H9 (cell line): ENCODE data around the gene CHMP2A. TPM values are rescaled to one million over a fixed set of nuclear protein-coding genes. Genes with fewer than 3 reads are reported as not detected.

ENCODE experiments used
- DNase-seq: peaks from one replicate; pipeline ENCODE4 v3.0.0-alpha.2; 2017
- H2AFZ ChIP-seq: one replicate; pipeline ENCODE4 v1.6.1; 2013; ENCODE audit warnings: mild to moderate bottlenecking, low read length, control low read depth, moderate library complexity
- H2AK5ac ChIP-seq: 2 replicates; pipeline ENCODE4 v1.6.1; 2013; ENCODE audit warnings: low read length, control low read depth, mixed read lengths; ENCODE audit not compliant: insufficient read length
- H2BK120ac ChIP-seq: one replicate; pipeline ENCODE4 v1.6.1; 2013; ENCODE audit warnings: low read depth, mild to moderate bottlenecking, low read length, control low read depth, inconsistent platforms; ENCODE audit not compliant: poor library complexity, severe bottlenecking
- H2BK12ac ChIP-seq: 2 replicates; pipeline ENCODE4 v1.6.1; 2013; ENCODE audit warnings: low read length, control low read depth, mixed read lengths, low read depth; ENCODE audit not compliant: insufficient read length
- H2BK15ac ChIP-seq: 2 replicates; pipeline ENCODE4 v1.6.1; 2013; ENCODE audit warnings: low read depth, low read length, control low read depth
- H2BK20ac ChIP-seq: one replicate; pipeline ENCODE4 v1.6.1; 2013; ENCODE audit warnings: low read depth, mild to moderate bottlenecking, low read length, control low read depth, inconsistent platforms; ENCODE audit not compliant: poor library complexity, severe bottlenecking
- H2BK5ac ChIP-seq: 2 replicates; pipeline ENCODE4 v1.6.1; 2013; ENCODE audit warnings: low read length, control low read depth, mixed read lengths; ENCODE audit not compliant: insufficient read length
- H3K14ac ChIP-seq: 2 replicates; pipeline ENCODE4 v1.6.1; 2013; ENCODE audit warnings: low read length, control low read depth; ENCODE audit not compliant: insufficient read depth
- H3K18ac ChIP-seq: 2 replicates; pipeline ENCODE4 v1.6.1; 2013; ENCODE audit warnings: low read depth, mild to moderate bottlenecking, mixed read lengths, low read length, control low read depth; ENCODE audit not compliant: insufficient read length
- H3K23ac ChIP-seq: 2 replicates; pipeline ENCODE4 v1.6.1; 2013; ENCODE audit warnings: low read length, control low read depth, mixed read lengths, low read depth; ENCODE audit not compliant: insufficient read length
- H3K23me2 ChIP-seq: 2 replicates; pipeline ENCODE4 v1.6.1; 2013; ENCODE audit warnings: low read depth, mild to moderate bottlenecking, mixed read lengths, low read length, control low read depth; ENCODE audit not compliant: insufficient read length, poor library complexity, severe bottlenecking
- H3K27ac ChIP-seq: 2 replicates; pipeline ENCODE4 v1.5.1; 2013; ENCODE audit warnings: low read length, control low read depth, mixed read lengths, low read depth; ENCODE audit not compliant: insufficient read length
- H3K27me3 ChIP-seq: 2 replicates; pipeline ENCODE4 v1.6.1; 2013; ENCODE audit warnings: low read length, control low read depth, inconsistent platforms; ENCODE audit not compliant: insufficient read depth
- H3K4ac ChIP-seq: 2 replicates; pipeline ENCODE4 v1.6.1; 2013; ENCODE audit warnings: low read depth, mild to moderate bottlenecking, control low read depth, inconsistent platforms, low read length, moderate library complexity
- H3K4me1 ChIP-seq: 2 replicates; pipeline ENCODE4 v1.6.1; 2013; ENCODE audit warnings: low read length, control low read depth, inconsistent platforms; ENCODE audit not compliant: insufficient read depth
- H3K4me2 ChIP-seq: 2 replicates; pipeline ENCODE4 v1.6.1; 2013; ENCODE audit warnings: low read length, control low read depth, mixed read lengths; ENCODE audit not compliant: insufficient read length, insufficient read depth
- H3K56ac ChIP-seq: 2 replicates; pipeline ENCODE4 v1.6.1; 2013; ENCODE audit warnings: low read depth, mild to moderate bottlenecking, mixed read lengths, low read length, control low read depth; ENCODE audit not compliant: insufficient read length
- H3K79me1 ChIP-seq: 2 replicates; pipeline ENCODE4 v1.6.1; 2013; ENCODE audit warnings: low read depth, mild to moderate bottlenecking, moderate library complexity, low read length, control low read depth, inconsistent platforms; ENCODE audit not compliant: insufficient read depth, poor library complexity, severe bottlenecking
- H3K79me2 ChIP-seq: 2 replicates; pipeline ENCODE4 v1.6.1; 2013; ENCODE audit warnings: low read length, control low read depth, inconsistent platforms; ENCODE audit not compliant: insufficient read depth
- H3K9ac ChIP-seq: 2 replicates; pipeline ENCODE4 v1.6.1; 2013; ENCODE audit warnings: low read length, control low read depth, mixed read lengths; ENCODE audit not compliant: insufficient read length; ENCODE audit errors: extremely low read depth
- H3K9me3 ChIP-seq: one replicate; pipeline ENCODE4 v1.6.1; 2013; ENCODE audit warnings: low read depth, low read length, inconsistent platforms; ENCODE audit not compliant: control insufficient read depth
- H3T11ph ChIP-seq: one replicate; pipeline ENCODE4 v1.6.1; 2013; ENCODE audit warnings: mild to moderate bottlenecking, low read length, control low read depth, inconsistent platforms
- H4K20me1 ChIP-seq: one replicate; pipeline ENCODE4 v1.6.1; 2013; ENCODE audit not compliant: control insufficient read depth, insufficient read length, insufficient read depth
- H4K5ac ChIP-seq: 2 replicates; pipeline ENCODE4 v1.6.1; 2013; ENCODE audit warnings: low read depth, mild to moderate bottlenecking, mixed read lengths, low read length, control low read depth; ENCODE audit not compliant: insufficient read length
- H4K8ac ChIP-seq: replicated peaks from 2 replicates; pipeline ENCODE4 v1.6.1; 2013; ENCODE audit warnings: low read length, control low read depth, mixed read lengths, low read depth; ENCODE audit not compliant: insufficient read length
- H4K91ac ChIP-seq: 2 replicates; pipeline ENCODE4 v1.6.1; 2013; ENCODE audit warnings: low read depth, mild to moderate bottlenecking, moderate library complexity, mixed read lengths, low read length, control low read depth; ENCODE audit not compliant: insufficient read length
- H3K27ac Mint-ChIP-seq, 3 experiments: 2 replicates in 2 of 3; 3 replicates in 1 of 3; pipeline ENCODE4 v1.8.0; 2020 to 2021; ENCODE audit warnings: mixed read lengths in 3 of 3, mild to moderate bottlenecking in 1 of 3, moderate library complexity in 1 of 3
- H3K27me3 Mint-ChIP-seq: 2 replicates; pipeline ENCODE4 v1.8.0; 2021; ENCODE audit warnings: low read depth, mild to moderate bottlenecking, moderate library complexity, mixed read lengths
- H3K36me3 Mint-ChIP-seq, 3 experiments: 2 replicates in 2 of 3; 3 replicates in 1 of 3; pipeline ENCODE4 v1.8.0; 2020 to 2021; ENCODE audit warnings: low read depth in 3 of 3, mixed read lengths in 3 of 3; ENCODE audit not compliant: insufficient read depth in 1 of 3
- H3K4me1 Mint-ChIP-seq, 2 experiments: 2 replicates each; pipeline ENCODE4 v1.8.0; 2020; ENCODE audit warnings: mixed read lengths in 2 of 2
- H3K4me3 Mint-ChIP-seq, 2 experiments: 2 replicates in 1 of 2; 3 replicates in 1 of 2; pipeline ENCODE4 v1.8.0; 2020 to 2021; ENCODE audit warnings: mild to moderate bottlenecking in 2 of 2, mixed read lengths in 2 of 2, moderate library complexity in 1 of 2
- H3K9me3 Mint-ChIP-seq, 2 experiments: 2 replicates in 1 of 2; 3 replicates in 1 of 2; pipeline ENCODE4 v1.8.0; 2020; ENCODE audit warnings: mild to moderate bottlenecking in 2 of 2, mixed read lengths in 2 of 2, moderate library complexity in 1 of 2
- CTCF ChIP-seq: fragments of 200-600 bp; sonication (generic); conservative IDR thresholded peaks from 3 replicates; pipeline ENCODE4 v1.8.0; 2021; ENCODE audit warnings: antibody characterized with exemption, mild to moderate bottlenecking
- WGBS: extraction: QIAGEN DNeasy Blood & Tissue Kit; methylation state at CpG from one replicate; pipeline ENCODE4 v1.1.7; 2013; ENCODE audit warnings: missing lambda C conversion rate, low lambda C conversion rate, mixed read lengths; ENCODE audit not compliant: insufficient read length; ENCODE audit errors: extremely low coverage; 5-methylcytosine and 5-hydroxymethylcytosine counted together
- total RNA-seq: library from RNA; stranded (reverse); gene quantifications from 2 replicates; pipeline ENCODE4 v1.2.1, GENCODE V29; 2021

The CHMP2A gene
- total RNA-seq, 1 experiment from 2014 or later = 109 TPM

GRCh38 chr19:58558066-58558622, 3.2 kb upstream of the CHMP2A start, which contains the start of gene UBE2M:
Gene UBE2M, minus strand, starts transcription at chr19:58558611. Its CDS starts 230 bp downstream, at chr19:58558381.
- H3K4me2 ChIP-seq = peak within 1 kb of the TSS; percentile 67
- H3K9ac ChIP-seq = peak within 1 kb of the TSS; percentile 99
- H3K9me3 ChIP-seq = no peaks in the 10 kb centered on the region
- no peak within 1 kb of the TSS for H3K4ac ChIP-seq
- peak; percentile 66 for DNase-seq
- H3K23ac ChIP-seq = no peak within 1 kb of the TSS
- peak within 1 kb of the TSS; percentile 100 for H3K14ac ChIP-seq
- peaks cover 1% of the 10 kb centered on the region; the same call in 1 of the 2 replicates for H3K27me3 Mint-ChIP-seq
- H4K91ac ChIP-seq = no peak within 1 kb of the TSS
- H3K56ac ChIP-seq = no peak within 1 kb of the TSS
- H3K4me1 ChIP-seq = no peaks in the 10 kb centered on the region
- no peak within 1 kb of the TSS for H2BK120ac ChIP-seq
- no peak within 1 kb of the TSS for H2AFZ ChIP-seq
- H3K4me3 Mint-ChIP-seq = peak within 1 kb of the TSS; percentile 96 to 99
- peaks cover 8% of the 10 kb centered on the region; the same call in 1 of the 2 replicates for H3K79me2 ChIP-seq
- peak within 1 kb of the TSS; percentile 100 for H3K18ac ChIP-seq
- H3K79me1 ChIP-seq = no peaks in the 10 kb centered on the region
- H3K23me2 ChIP-seq = peaks cover 16% of the 10 kb centered on the region
- H3K27ac ChIP-seq = peak within 1 kb of the TSS; percentile 86
- H4K20me1 ChIP-seq = no peaks in the 10 kb centered on the region
- no peak within 1 kb of the TSS for H4K8ac ChIP-seq
- peaks cover 21 to 41% of the 10 kb centered on the region in 2 experiments for H3K4me1 Mint-ChIP-seq
- H3K36me3 Mint-ChIP-seq = peaks cover 18 to 41% (median 27%) of the 10 kb centered on the region in 3 experiments; a peak in 6 of 7 replicates
- H2BK12ac ChIP-seq = peak within 1 kb of the TSS; percentile 78
- H3T11ph ChIP-seq = peak within 1 kb of the TSS; percentile 81
- H2BK15ac ChIP-seq = 0 out of 2 replicates have a peak within 1 kb of the TSS, but pooled peaks have one; percentile 76
- H4K5ac ChIP-seq = peak within 1 kb of the TSS; percentile 46
- H3K27me3 ChIP-seq = no peaks in the 10 kb centered on the region
- no CpG with 5 or more reads among the region's 62 CpGs for WGBS
- TF ChIP-seq CTCF = no peak
- no peaks in the 10 kb centered on the region; a peak in 1 of 5 replicates for H3K9me3 Mint-ChIP-seq
- no peak within 1 kb of the TSS for H2AK5ac ChIP-seq
- peak within 1 kb of the TSS; percentile 89 for H2BK5ac ChIP-seq
- H2BK20ac ChIP-seq = no peak within 1 kb of the TSS
- peak within 1 kb of the TSS; percentile 100 for H3K27ac Mint-ChIP-seq
